Endodermal cell (in vitro differentiated cells): Measurements from ENCODE around the gene RIMKLB. TPM values are rescaled to one million over a fixed set of nuclear protein-coding genes. Genes with fewer than 3 reads are reported as not detected.

Source experiments
- DNase-seq: peaks from one replicate; pipeline ENCODE4 v3.0.0-alpha.2; 2017
- H3K27ac ChIP-seq: 2 replicates; pipeline ENCODE4 v1.5.1; 2013; ENCODE audit warnings: mild to moderate bottlenecking, low read depth, low read length, moderate library complexity
- H3K27me3 ChIP-seq: 2 replicates; pipeline ENCODE4 v1.6.1; 2013; ENCODE audit warnings: mild to moderate bottlenecking, low read length, moderate library complexity; ENCODE audit not compliant: insufficient read depth, control insufficient read depth, poor library complexity, severe bottlenecking
- H3K36me3 ChIP-seq: 2 replicates; pipeline ENCODE4 v1.7.0; 2013; ENCODE audit warnings: mild to moderate bottlenecking, low read length, moderate library complexity; ENCODE audit not compliant: control insufficient read depth, insufficient read depth
- H3K4me1 ChIP-seq: one replicate; pipeline ENCODE4 v1.7.0; 2013; ENCODE audit warnings: low read length; ENCODE audit not compliant: control insufficient read depth, insufficient read depth
- H3K4me3 ChIP-seq: 2 replicates; pipeline ENCODE4 v1.5.1; 2013; ENCODE audit warnings: mild to moderate bottlenecking, low read length, moderate library complexity
- H3K9ac ChIP-seq: 2 replicates; pipeline ENCODE4 v1.6.1; 2013; ENCODE audit warnings: mild to moderate bottlenecking, low read length, moderate library complexity; ENCODE audit not compliant: poor library complexity, severe bottlenecking; ENCODE audit errors: extremely low read depth
- H3K9me3 ChIP-seq: 2 replicates; pipeline ENCODE4 v1.6.1; 2013; ENCODE audit warnings: mild to moderate bottlenecking, low read length, moderate library complexity; ENCODE audit not compliant: control insufficient read depth
- H3K27ac Mint-ChIP-seq: 2 replicates; pipeline ENCODE4 v1.8.0; 2020; ENCODE audit warnings: mixed read lengths
- H3K27me3 Mint-ChIP-seq: 2 replicates; pipeline ENCODE4 v1.8.0; 2021; ENCODE audit warnings: mild to moderate bottlenecking, mixed read lengths; ENCODE audit not compliant: insufficient read depth
- H3K36me3 Mint-ChIP-seq: 2 replicates; pipeline ENCODE4 v1.8.0; 2020; ENCODE audit warnings: low read depth, mixed read lengths
- H3K4me1 Mint-ChIP-seq: 2 replicates; pipeline ENCODE4 v1.8.0; 2020; ENCODE audit warnings: mixed read lengths
- H3K4me3 Mint-ChIP-seq: 2 replicates; pipeline ENCODE4 v1.8.0; 2020; ENCODE audit warnings: mild to moderate bottlenecking, moderate library complexity, mixed read lengths
- H3K9me3 Mint-ChIP-seq: 2 replicates; pipeline ENCODE4 v1.8.0; 2020; ENCODE audit warnings: mild to moderate bottlenecking, mixed read lengths
- WGBS, 2 experiments: methylation state at CpG; one replicate each; pipeline versions ENCODE4 v1.1.5 to v1.1.7; 2013; ENCODE audit warnings: missing lambda C conversion rate in 2 of 2, mixed read lengths in 1 of 2; ENCODE audit not compliant: insufficient coverage in 1 of 2, insufficient read length in 1 of 2; 5-methylcytosine and 5-hydroxymethylcytosine counted together
- total RNA-seq, 2 donors: library from RNA; stranded (reverse); fragmentation: NEBNext Ultra II Directional in 1 of 2; extraction: Animal tissue kit (Norgen Biotek cat#: 25700) in 1 of 2; gene quantifications; 2 replicates in 1 of 2; 3 replicates in 1 of 2; pipeline ENCODE4 v1.2.1, GENCODE V29; 2021
- TF ChIP-seq, protein P1 (sequence below): fragments of 200-600 bp; sonication (generic); conservative IDR thresholded peaks from 2 replicates; pipeline ENCODE4 v1.5.0; 2021; ENCODE audit warnings: antibody characterized with exemption, mild to moderate bottlenecking

Gene RIMKLB
- total RNA-seq, 2 donors from 2014 or later, result 85.3 to 180 TPM

DNA sequence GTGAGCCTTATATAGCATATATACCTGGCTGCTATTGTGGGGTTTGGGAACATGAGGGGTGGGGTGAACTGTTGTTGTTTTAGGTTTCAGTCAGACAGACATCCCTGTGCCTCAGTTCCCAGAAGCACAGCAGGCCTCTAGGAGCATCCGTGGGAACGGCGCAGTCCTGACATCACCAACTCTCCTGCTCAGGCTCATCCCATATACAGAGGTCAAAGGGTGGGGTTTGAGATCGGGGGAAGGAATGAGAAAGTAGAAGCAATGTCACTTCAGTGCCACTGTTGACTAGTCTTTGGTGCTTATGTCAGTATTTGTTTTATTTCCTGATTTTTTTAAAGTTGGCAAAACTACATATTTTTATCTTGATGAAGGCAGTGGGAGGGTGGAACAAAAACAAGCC is 81.5 kb downstream of the RIMKLB start:
- peaks cover 31% of the 10 kb centered on the region for H3K4me1 Mint-ChIP-seq
- H3K36me3 Mint-ChIP-seq, result peaks cover 42% of the 10 kb centered on the region
- no peak overlapping the region for H3K4me3 ChIP-seq
- DNase-seq, result peak; percentile 43
- no peak overlapping the region for H3K9ac ChIP-seq
- 98 to 100% methylated on average over 1 to 4 of the region's 4 CpGs for WGBS, 2 experiments
- peak overlapping the region; percentile 19 for H3K27ac Mint-ChIP-seq
- no peaks in the 10 kb centered on the region for H3K9me3 Mint-ChIP-seq
- no peaks in the 10 kb centered on the region for H3K27me3 ChIP-seq
- peaks cover 65% of the 10 kb centered on the region for H3K36me3 ChIP-seq
- no peaks in the 10 kb centered on the region for H3K4me1 ChIP-seq
- no peaks in the 10 kb centered on the region for H3K9me3 ChIP-seq
- H3K27me3 Mint-ChIP-seq, result no peaks in the 10 kb centered on the region
- TF ChIP-seq, protein P1, sequence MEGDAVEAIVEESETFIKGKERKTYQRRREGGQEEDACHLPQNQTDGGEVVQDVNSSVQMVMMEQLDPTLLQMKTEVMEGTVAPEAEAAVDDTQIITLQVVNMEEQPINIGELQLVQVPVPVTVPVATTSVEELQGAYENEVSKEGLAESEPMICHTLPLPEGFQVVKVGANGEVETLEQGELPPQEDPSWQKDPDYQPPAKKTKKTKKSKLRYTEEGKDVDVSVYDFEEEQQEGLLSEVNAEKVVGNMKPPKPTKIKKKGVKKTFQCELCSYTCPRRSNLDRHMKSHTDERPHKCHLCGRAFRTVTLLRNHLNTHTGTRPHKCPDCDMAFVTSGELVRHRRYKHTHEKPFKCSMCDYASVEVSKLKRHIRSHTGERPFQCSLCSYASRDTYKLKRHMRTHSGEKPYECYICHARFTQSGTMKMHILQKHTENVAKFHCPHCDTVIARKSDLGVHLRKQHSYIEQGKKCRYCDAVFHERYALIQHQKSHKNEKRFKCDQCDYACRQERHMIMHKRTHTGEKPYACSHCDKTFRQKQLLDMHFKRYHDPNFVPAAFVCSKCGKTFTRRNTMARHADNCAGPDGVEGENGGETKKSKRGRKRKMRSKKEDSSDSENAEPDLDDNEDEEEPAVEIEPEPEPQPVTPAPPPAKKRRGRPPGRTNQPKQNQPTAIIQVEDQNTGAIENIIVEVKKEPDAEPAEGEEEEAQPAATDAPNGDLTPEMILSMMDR, result no peak
- H3K4me3 Mint-ChIP-seq, result no peak overlapping the region
- no peak overlapping the region for H3K27ac ChIP-seq

DNA sequence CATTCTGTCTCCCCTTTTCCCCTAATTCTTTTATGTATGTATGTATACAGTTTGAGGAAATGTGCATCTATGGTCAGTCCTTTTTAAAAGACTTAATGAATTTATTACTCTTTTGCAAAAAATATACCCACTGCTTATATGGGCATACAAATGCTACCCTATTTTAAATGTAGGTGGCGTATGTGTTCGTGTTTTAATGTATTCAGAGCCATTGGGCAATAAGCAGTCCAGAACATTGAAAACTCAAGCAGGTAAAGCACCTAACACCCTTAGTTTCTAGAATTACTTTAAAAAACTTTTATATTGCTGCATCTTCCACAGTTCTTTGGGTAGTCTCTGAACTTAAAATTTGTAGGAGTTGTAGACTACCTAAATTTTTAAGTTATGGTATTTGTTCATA is 82.1 kb downstream of the RIMKLB start:
- no peak for DNase-seq
- Histone ChIP-seq H3K4me3 (no peak overlapping the region), H3K4me1 (no peaks in the 10 kb centered on the region), H3K9me3 (no peaks in the 10 kb centered on the region), H3K9ac (no peak overlapping the region), H3K36me3 (peaks cover 59% of the 10 kb centered on the region), H3K27ac (no peak overlapping the region), H3K27me3 (no peaks in the 10 kb centered on the region)
- TF ChIP-seq, protein P1, result no peak
- Mint-ChIP-seq H3K27me3 (no peaks in the 10 kb centered on the region), H3K36me3 (peaks cover 38% of the 10 kb centered on the region), H3K9me3 (no peaks in the 10 kb centered on the region), H3K4me3 (no peak overlapping the region), H3K27ac (peak overlapping the region; percentile 16), H3K4me1 (peaks cover 34% of the 10 kb centered on the region)
- 93 to 95% methylated on average over 2 of the region's 2 CpGs for WGBS, 2 experiments

DNA sequence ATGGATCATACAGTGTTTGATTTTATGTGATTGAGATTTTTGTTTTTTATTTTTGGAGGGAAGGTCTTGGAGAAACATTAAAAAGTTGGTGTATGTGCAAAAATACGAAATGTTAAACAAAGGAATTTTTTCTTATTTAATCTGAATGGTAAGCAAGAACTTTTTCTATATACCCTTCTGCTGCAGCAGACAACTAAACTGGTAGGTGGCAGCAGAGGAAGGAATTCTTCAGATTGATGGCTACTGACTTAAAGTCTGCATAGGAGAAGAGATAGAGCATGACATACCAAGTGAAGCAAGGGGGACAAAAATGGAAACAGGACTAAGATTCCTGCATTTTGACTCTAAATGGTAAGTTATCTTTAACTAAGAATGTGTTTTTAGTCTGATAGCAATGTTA is 82.6 kb downstream of the RIMKLB start:
- WGBS, 2 experiments, result 78 to 100% methylated on average over 1 of the region's 1 CpG

More for the DNA sequence above, 82.6 kb downstream of the RIMKLB start:
- Histone ChIP-seq H3K9me3 (no peaks in the 10 kb centered on the region), H3K27me3 (no peaks in the 10 kb centered on the region), H3K36me3 (peaks cover 54% of the 10 kb centered on the region), H3K4me3 (no peak overlapping the region), H3K4me1 (no peaks in the 10 kb centered on the region), H3K27ac (no peak overlapping the region), H3K9ac (no peak overlapping the region)
- peaks cover 33% of the 10 kb centered on the region for H3K36me3 Mint-ChIP-seq
- no peak overlapping the region for H3K4me3 Mint-ChIP-seq
- no peaks in the 10 kb centered on the region for H3K27me3 Mint-ChIP-seq
- no peaks in the 10 kb centered on the region for H3K9me3 Mint-ChIP-seq
- TF ChIP-seq, protein P1, result peak; percentile 94
- H3K4me1 Mint-ChIP-seq, result peaks cover 34% of the 10 kb centered on the region
- H3K27ac Mint-ChIP-seq, result peak overlapping the region; percentile 16
- peak; percentile 70 for DNase-seq
